Astrocyte (in vitro differentiated cells and primary cell): Measurements from ENCODE around the gene RASL12.

ENCODE experiments used
- EZH2 ChIP-seq: IDR thresholded peaks from 2 replicates; pipeline ENCODE4 v1.6.1; 2012; ENCODE audit warnings: mild to moderate bottlenecking, low read length, inconsistent platforms; ENCODE audit not compliant: insufficient read depth
- TF ChIP-seq, protein P1 (sequence below): IDR thresholded peaks from 2 replicates; pipeline ENCODE4 v1.5.1; 2011; ENCODE audit warnings: low read depth, mild to moderate bottlenecking, inconsistent platforms, low read length, moderate library complexity; ENCODE audit not compliant: insufficient read depth

DNA sequence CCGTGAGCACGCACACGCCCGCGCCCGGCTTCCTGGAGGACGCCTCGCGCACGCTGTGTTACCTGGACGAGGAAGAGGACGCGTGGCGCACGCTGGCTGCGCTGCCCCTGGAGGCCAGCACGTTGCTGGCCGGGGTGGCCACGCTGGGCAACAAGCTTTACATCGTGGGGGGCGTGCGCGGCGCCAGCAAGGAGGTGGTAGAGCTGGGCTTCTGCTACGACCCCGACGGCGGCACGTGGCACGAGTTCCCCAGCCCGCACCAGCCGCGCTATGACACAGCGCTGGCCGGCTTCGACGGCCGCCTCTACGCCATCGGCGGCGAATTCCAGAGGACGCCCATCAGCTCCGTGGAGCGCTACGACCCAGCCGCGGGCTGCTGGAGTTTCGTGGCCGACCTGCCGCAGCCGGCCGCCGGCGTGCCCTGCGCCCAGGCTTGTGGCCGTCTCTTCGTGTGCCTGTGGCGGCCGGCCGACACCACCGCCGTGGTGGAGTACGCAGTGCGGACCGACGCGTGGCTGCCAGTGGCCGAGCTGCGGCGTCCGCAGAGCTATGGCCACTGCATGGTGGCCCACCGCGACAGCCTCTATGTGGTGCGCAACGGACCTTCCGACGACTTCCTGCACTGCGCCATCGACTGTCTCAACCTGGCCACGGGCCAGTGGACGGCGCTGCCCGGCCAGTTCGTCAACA lies 9.6 kb upstream of the RASL12 start:
- TF ChIP-seq, protein P1, sequence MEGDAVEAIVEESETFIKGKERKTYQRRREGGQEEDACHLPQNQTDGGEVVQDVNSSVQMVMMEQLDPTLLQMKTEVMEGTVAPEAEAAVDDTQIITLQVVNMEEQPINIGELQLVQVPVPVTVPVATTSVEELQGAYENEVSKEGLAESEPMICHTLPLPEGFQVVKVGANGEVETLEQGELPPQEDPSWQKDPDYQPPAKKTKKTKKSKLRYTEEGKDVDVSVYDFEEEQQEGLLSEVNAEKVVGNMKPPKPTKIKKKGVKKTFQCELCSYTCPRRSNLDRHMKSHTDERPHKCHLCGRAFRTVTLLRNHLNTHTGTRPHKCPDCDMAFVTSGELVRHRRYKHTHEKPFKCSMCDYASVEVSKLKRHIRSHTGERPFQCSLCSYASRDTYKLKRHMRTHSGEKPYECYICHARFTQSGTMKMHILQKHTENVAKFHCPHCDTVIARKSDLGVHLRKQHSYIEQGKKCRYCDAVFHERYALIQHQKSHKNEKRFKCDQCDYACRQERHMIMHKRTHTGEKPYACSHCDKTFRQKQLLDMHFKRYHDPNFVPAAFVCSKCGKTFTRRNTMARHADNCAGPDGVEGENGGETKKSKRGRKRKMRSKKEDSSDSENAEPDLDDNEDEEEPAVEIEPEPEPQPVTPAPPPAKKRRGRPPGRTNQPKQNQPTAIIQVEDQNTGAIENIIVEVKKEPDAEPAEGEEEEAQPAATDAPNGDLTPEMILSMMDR: no peak
- peak; percentile 38 for TF ChIP-seq EZH2
